GM21381 (cell line): ENCODE data around the gene KRT36.

Experiments used
- ATAC-seq: cut with Tn5 transposase; IDR thresholded peaks from one replicate; pipeline ENCODE4 v1.9.1; 2021; ENCODE audit warnings: mild to moderate bottlenecking, moderate library complexity; ENCODE audit not compliant: unreplicated experiment

Gene KRT36

GRCh38 chr17:41480136-41480535, 9.6 kb downstream of the KRT36 start:
- no peak for ATAC-seq

GRCh38 chr17:41478237-41478636, 11.5 kb downstream of the KRT36 start:
- ATAC-seq: no peak

- ATAC-seq: no peak
Observed at GRCh38 chr17:41476866-41477815, 12.6 kb downstream of the KRT36 start.

- no peak for ATAC-seq
Observed at GRCh38 chr17:41475421-41475820, 14.3 kb downstream of the KRT36 start.

- no peak for ATAC-seq
Observed at GRCh38 chr17:41474863-41475262, 14.8 kb downstream of the KRT36 start.

GRCh38 chr17:41468346-41468745, 21.4 kb downstream of the KRT36 start:
- ATAC-seq: no peak

GRCh38 chr17:41467561-41467960, 22.1 kb downstream of the KRT36 start:
- ATAC-seq: no peak

GRCh38 chr17:41466988-41467387, 22.7 kb downstream of the KRT36 start, which contains the start of gene KRT32:
Gene KRT32, minus strand, starts transcription at chr17:41467386. Its CDS starts 61 bp downstream, at chr17:41467325.
- no peak for ATAC-seq

GRCh38 chr17:41464682-41465081, 25.0 kb downstream of the KRT36 start:
- ATAC-seq: no peak

GRCh38 chr17:41464173-41464572, 25.5 kb downstream of the KRT36 start:
- no peak for ATAC-seq

GRCh38 chr17:41463746-41464145, 26.0 kb downstream of the KRT36 start:
- ATAC-seq: no peak

GRCh38 chr17:41462705-41463104, 27.0 kb downstream of the KRT36 start:
- ATAC-seq: no peak

GRCh38 chr17:41457676-41458075, 32.0 kb downstream of the KRT36 start:
- no peak for ATAC-seq

- ATAC-seq: no peak
Observed at GRCh38 chr17:41456204-41456603, 33.5 kb downstream of the KRT36 start.

- no peak for ATAC-seq
Observed at GRCh38 chr17:41455236-41455635, 34.5 kb downstream of the KRT36 start.

- no peak for ATAC-seq
Observed at GRCh38 chr17:41453066-41453465, 36.6 kb downstream of the KRT36 start.

- no peak for ATAC-seq
Observed at GRCh38 chr17:41452281-41452680, 37.4 kb downstream of the KRT36 start.

- ATAC-seq: no peak
Observed at GRCh38 chr17:41451154-41451728, 38.5 kb downstream of the KRT36 start.

GRCh38 chr17:41449008-41449407, 40.7 kb downstream of the KRT36 start:
- no peak for ATAC-seq

GRCh38 chr17:41448506-41448905, 41.2 kb downstream of the KRT36 start:
- ATAC-seq: no peak

- no peak for ATAC-seq
Observed at GRCh38 chr17:41446806-41447205, 42.9 kb downstream of the KRT36 start.

- ATAC-seq: no peak
Observed at GRCh38 chr17:41444640-41445039, 45.1 kb downstream of the KRT36 start.
